Pancreas (tissue), 10 donors: ENCODE data around the gene BTBD9. TPM values are rescaled to one million over a fixed set of nuclear protein-coding genes. Genes with fewer than 3 reads are reported as not detected.

ENCODE experiments used
- ATAC-seq, 4 donors: fragments of 200-7000 bp; cut with Tn5 transposase; one replicate each; pipeline versions ENCODE4 v1.8.0 to v1.9.1; 2020; ENCODE audit warnings: mild to moderate bottlenecking in 4 of 4, moderate library complexity in 4 of 4
- DNase-seq, 6 donors: peaks; one replicate each; pipeline ENCODE4 v3.0.0-alpha.2; 2020
- FAIRE-seq: peaks from 2 replicates; lab custom pipeline; 2012; peaks lifted over from hg19 to GRCh38; lab: Jason Lieb, UNC
- H3K27ac ChIP-seq, 4 donors: fragments of 200-600 bp; sonication (generic); 1 replicate in 3 of 4; 2 replicates in 1 of 4; pipeline versions ENCODE4 v1.5.0 to v1.8.0; 2020
- H3K27me3 ChIP-seq, 4 donors: fragments of 200-600 bp; one replicate each; pipeline ENCODE4 v1.8.0; 2021
- H3K36me3 ChIP-seq, 3 donors: fragments of 200-600 bp; sonication (generic) in 1 of 3; one replicate each; pipeline versions ENCODE4 v1.5.0 to v1.8.0; 2020 to 2021
- H3K4me1 ChIP-seq, 3 donors: fragments of 200-600 bp; one replicate each; pipeline ENCODE4 v1.8.0; 2021
- H3K4me3 ChIP-seq, 4 donors: fragments of 200-600 bp; sonication (generic) in 2 of 4; one replicate each; pipeline versions ENCODE4 v1.5.0 to v1.8.0; 2020 to 2021
- H3K9me3 ChIP-seq, 4 donors: fragments of 200-600 bp; one replicate each; pipeline ENCODE4 v1.8.0; 2021
- CTCF ChIP-seq, 4 donors: fragments of 200-600 bp; sonication (generic) in 3 of 4; IDR thresholded peaks; one replicate each; pipeline versions ENCODE4 v1.5.0 to v1.8.0; 2021; ENCODE audit warnings: antibody characterized with exemption in 4 of 4
- WGBS, 2 donors: extraction: QIAGEN DNeasy Blood & Tissue Kit; methylation state at CpG; one replicate each; pipeline ENCODE4 v1.1.7; 2013; 5-methylcytosine and 5-hydroxymethylcytosine counted together
- intact Hi-C, 3 donors: fragments of 100-400 bp; cut with DNase I; formaldehyde crosslinking; loops; one replicate each; pipeline versions ENCODE4 v1.11.1 to v1.14.2; 2022
- polyA plus RNA-seq, 2 donors: library from polyadenylated mRNA; stranded (reverse); fragments of 200-250 nt; gene quantifications; one replicate each; pipeline ENCODE4 v1.2.3, GENCODE V29; 2013
- total RNA-seq, 6 donors: library from RNA; stranded (reverse); fragmentation: NEBNext Ultra II Directional in 4 of 6; extraction: Animal tissue kit (Norgen Biotek cat#: 25700) in 4 of 6; gene quantifications; one replicate each; pipeline versions ENCODE4 v1.2.1 to v1.2.4, GENCODE V29; 2021 to 2023
- donor health status: healthy with polysubstance abuse.
- donor health status: DM: no; HTN: no; CAD: no; lungs with moderate emphysema.
- donor health status: DM: no; HTN: no; CAD: no.
- donor health status: control.
- donor health status: control.
- donor health status: Bipolar disorder and iron deficiency.
- donor health status: DM: yes; HTN: yes; CAD: no.
- donor health status: DM: no; HTN: no; CAD: no.
- donor health status: DM: no; HTN: no; CAD: no.
- donor health status: DM: yes; HTN: yes; CAD: no.

BTBD9 gene
- total and polyA plus RNA-seq, 8 donors = 2.2 to 11.0 (median 7.1) TPM

GRCh38 chr6:38407192-38407591, 232.5 kb downstream of the BTBD9 start:
- Histone ChIP-seq H3K4me3 (no peak overlapping the region), H3K4me1 (peaks cover 14 to 16% (median 15%) of the 10 kb centered on the region in 3 donors), H3K27me3 (no peaks in the 10 kb centered on the region), H3K36me3 (no peaks in the 10 kb centered on the region), H3K27ac (no peak overlapping the region), H3K9me3 (no peaks in the 10 kb centered on the region)
- ATAC-seq (no peak), FAIRE-seq (no peak), DNase-seq (no peak)
- 83 to 88% methylated on average over 3 of the region's 3 CpGs for WGBS, 2 donors
- intact Hi-C loops = no loop called here
- TF ChIP-seq CTCF (IDR thresholded peaks at IDR 0.05) = no peak

GRCh38 chr6:38406096-38406495, 233.6 kb downstream of the BTBD9 start:
- FAIRE-seq (no peak), ATAC-seq (no peak), DNase-seq (no peak)
- Histone ChIP-seq H3K36me3 (no peaks in the 10 kb centered on the region), H3K27me3 (no peaks in the 10 kb centered on the region), H3K4me1 (peaks cover 14 to 16% (median 15%) of the 10 kb centered on the region in 3 donors), H3K9me3 (no peaks in the 10 kb centered on the region), H3K27ac (no peak overlapping the region), H3K4me3 (no peak overlapping the region)
- no peak for TF ChIP-seq CTCF (IDR thresholded peaks at IDR 0.05)
- intact Hi-C loops = no loop called here
- WGBS, 2 donors = 78 to 90% methylated on average over 1 of the region's 1 CpG

GRCh38 chr6:38404900-38405556, 234.7 kb downstream of the BTBD9 start:
- 37 to 40% methylated on average over 3 of the region's 3 CpGs for WGBS, 2 donors
- Histone ChIP-seq H3K4me1 (peaks cover 14 to 16% (median 15%) of the 10 kb centered on the region in 3 donors), H3K27me3 (no peaks in the 10 kb centered on the region), H3K36me3 (no peaks in the 10 kb centered on the region), H3K9me3 (no peaks in the 10 kb centered on the region), H3K27ac (no peak overlapping the region), H3K4me3 (no peak overlapping the region)
- intact Hi-C loops = no loop called here
- FAIRE-seq (no peak), ATAC-seq (peak in 3 of 4 donors; percentile 41 to 70 (median 60)), DNase-seq (no peak)
- TF ChIP-seq CTCF (IDR thresholded peaks at IDR 0.05) = no peak

- DNase-seq (no peak), ATAC-seq (peak in 3 of 4 donors; percentile 25 to 68 (median 30)), FAIRE-seq (no peak)
- no peak for TF ChIP-seq CTCF (IDR thresholded peaks at IDR 0.05)
- WGBS, 2 donors = 22 to 30% methylated on average over 2 of the region's 2 CpGs
- no peak overlapping the region for H3K4me3 ChIP-seq
- H3K36me3 ChIP-seq = no peaks in the 10 kb centered on the region
- no peaks in the 10 kb centered on the region for H3K27me3 ChIP-seq
- no peak overlapping the region for H3K27ac ChIP-seq
- no peaks in the 10 kb centered on the region for H3K9me3 ChIP-seq
- H3K4me1 ChIP-seq = peaks cover 14 to 16% (median 15%) of the 10 kb centered on the region in 3 donors
- intact Hi-C loops = no loop called here
Observed at GRCh38 chr6:38404355-38404754, 235.4 kb downstream of the BTBD9 start.

GRCh38 chr6:38403548-38403947, 236.2 kb downstream of the BTBD9 start:
- WGBS, 2 donors = 81 to 92% methylated on average over 2 of the region's 2 CpGs
- no peak overlapping the region for H3K4me3 ChIP-seq
- no peak for ATAC-seq
- DNase-seq = no peak
- H3K27ac ChIP-seq = no peak overlapping the region
- no peaks in the 10 kb centered on the region for H3K27me3 ChIP-seq
- TF ChIP-seq CTCF (IDR thresholded peaks at IDR 0.05) = no peak
- H3K9me3 ChIP-seq = no peaks in the 10 kb centered on the region
- peaks cover 14 to 16% (median 15%) of the 10 kb centered on the region in 3 donors for H3K4me1 ChIP-seq
- H3K36me3 ChIP-seq = no peaks in the 10 kb centered on the region
- FAIRE-seq = no peak
- intact Hi-C loops = no loop called here
